ENCODE measurements around the gene HOXD8. TPM values are rescaled to one million over a fixed set of nuclear protein-coding genes. Genes with fewer than 3 reads are reported as not detected.
A peak's percentile ranks its signal among the peaks of the same experiment; 100 is the strongest.

HOXD8 gene
- total RNA-seq, 6 donors from 2014 or later = 0.43 to 2.3 (median 0.74) TPM; not detected in 1

DNA sequence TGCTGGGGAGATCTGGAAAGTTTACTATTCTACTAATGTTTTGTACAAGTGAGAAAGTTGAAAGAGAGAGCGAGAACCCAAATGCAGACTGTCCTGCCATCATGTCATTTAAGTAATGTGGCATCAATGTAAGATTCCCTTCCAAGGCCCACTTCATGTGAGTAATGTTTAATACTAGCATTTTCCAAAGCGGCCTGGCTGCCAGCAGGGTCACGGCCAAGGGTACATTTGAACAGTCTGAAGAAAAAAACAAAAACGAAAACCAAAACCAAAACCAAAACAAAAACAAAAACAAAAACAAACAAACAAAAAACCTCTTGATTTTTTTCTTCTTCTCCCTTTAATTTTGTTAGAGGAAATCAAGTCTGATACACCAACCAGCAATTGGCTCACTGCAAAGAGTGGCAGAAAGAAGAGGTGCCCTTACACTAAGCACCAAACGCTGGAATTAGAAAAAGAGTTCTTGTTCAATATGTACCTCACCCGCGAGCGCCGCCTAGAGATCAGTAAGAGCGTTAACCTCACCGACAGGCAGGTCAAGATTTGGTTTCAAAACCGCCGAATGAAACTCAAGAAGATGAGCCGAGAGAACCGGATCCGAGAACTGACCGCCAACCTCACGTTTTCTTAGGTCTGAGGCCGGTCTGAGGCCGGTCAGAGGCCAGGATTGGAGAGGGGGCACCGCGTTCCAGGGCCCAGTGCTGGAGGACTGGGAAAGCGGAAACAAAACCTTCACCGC, 10.7 kb upstream of the HOXD8 start:
- H3K27ac ChIP-seq = no peak overlapping the region

GRCh38 chr2:176120364-176121189, 8.9 kb upstream of the HOXD8 start:
- Histone ChIP-seq H3K4me3 (no peak overlapping the region), H3K4me1 (peaks cover 13 to 25% (median 21%) of the 10 kb centered on the region in 4 donors), H3K27ac (no peak overlapping the region), H3K9me3 (peaks cover 0 to 5% (median 0%) of the 10 kb centered on the region in 4 donors), H3K27me3 (peaks cover 3 to 97% (median 60%) of the 10 kb centered on the region in 4 donors), H3K36me3 (no peaks in the 10 kb centered on the region)
- no peak for DNase-seq
- no peak for TF ChIP-seq POLR2AphosphoS5 (IDR thresholded peaks at IDR 0.05)
- no peak for TF ChIP-seq POLR2A (IDR thresholded peaks at IDR 0.05)
- TF ChIP-seq EP300 (IDR thresholded peaks at IDR 0.05) = no peak
- no peak for TF ChIP-seq CTCF (IDR thresholded peaks at IDR 0.05)
- no peak for ATAC-seq (ENCODE audit: low FRiP score in 2 of 2)
- 12 to 14% methylated on average over 13 of the region's 13 CpGs for WGBS, 2 donors

More for the DNA sequence above, 10.7 kb upstream of the HOXD8 start:
- peaks cover 13 to 25% (median 20%) of the 10 kb centered on the region in 4 donors for H3K4me1 ChIP-seq
- no peak for TF ChIP-seq POLR2A (IDR thresholded peaks at IDR 0.05)
- TF ChIP-seq CTCF (IDR thresholded peaks at IDR 0.05) = peak in 1 of 6 experiments; percentile 3
- no peak for TF ChIP-seq POLR2AphosphoS5 (IDR thresholded peaks at IDR 0.05)
- TF ChIP-seq EP300 (IDR thresholded peaks at IDR 0.05) = no peak
- ATAC-seq (ENCODE audit: low FRiP score in 2 of 2) = no peak
- WGBS, 2 donors = 13 to 15% methylated on average over 22 to 24 of the region's 24 CpGs
- H3K4me3 ChIP-seq = no peak overlapping the region
- no peaks in the 10 kb centered on the region for H3K36me3 ChIP-seq
- no peak for DNase-seq
- peaks cover 3 to 93% (median 52%) of the 10 kb centered on the region in 4 donors for H3K27me3 ChIP-seq
- H3K9me3 ChIP-seq = peaks cover 0 to 5% (median 0%) of the 10 kb centered on the region in 4 donors

DNA sequence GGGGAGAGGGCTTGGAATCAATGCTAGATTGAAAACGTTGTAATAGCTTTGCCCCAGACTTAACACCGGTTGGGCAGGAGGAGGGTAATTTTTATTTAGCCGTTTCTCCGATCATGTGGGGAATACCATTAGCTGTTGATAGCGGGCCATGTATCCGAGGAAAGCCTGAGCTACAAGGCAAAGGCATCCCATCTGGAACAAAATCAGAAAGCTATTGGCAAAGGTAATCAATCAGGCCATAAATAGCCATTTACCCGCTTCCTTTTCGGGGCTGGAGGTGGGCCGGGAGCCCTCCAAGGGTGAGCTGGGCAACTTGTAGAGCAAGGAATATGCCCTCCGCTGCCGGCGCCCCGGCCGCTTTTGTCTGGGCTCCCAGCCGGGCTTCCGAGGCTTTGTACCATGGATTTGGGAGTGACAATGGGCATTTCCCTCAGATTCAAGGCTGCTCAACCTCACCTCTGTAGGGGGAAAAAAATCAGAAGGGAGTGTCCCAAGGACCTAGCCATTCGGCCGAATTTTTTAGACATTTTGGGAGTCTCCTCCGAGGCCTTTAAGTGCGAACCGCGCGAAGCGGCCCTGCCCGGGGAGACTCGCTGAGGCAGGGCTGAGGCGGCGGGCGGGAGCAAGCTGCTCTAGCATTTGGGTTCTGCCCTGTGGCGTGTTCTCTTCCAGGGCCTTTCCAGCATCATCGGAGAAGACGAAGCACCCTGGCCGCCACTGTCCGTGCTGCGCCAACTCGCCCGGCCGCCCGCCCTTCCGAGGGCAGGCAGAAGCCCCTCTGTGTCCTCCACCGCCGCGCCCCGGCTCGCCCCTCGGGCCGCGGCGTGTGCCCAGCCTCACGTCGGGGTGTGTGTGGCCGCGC, 8.1 kb upstream of the HOXD8 start:
- Histone ChIP-seq H3K27me3 (peaks cover 3 to 93% (median 56%) of the 10 kb centered on the region in 4 donors), H3K4me1 (peaks cover 13 to 25% (median 21%) of the 10 kb centered on the region in 4 donors), H3K9me3 (peaks cover 0 to 5% (median 0%) of the 10 kb centered on the region in 4 donors), H3K4me3 (no peak overlapping the region), H3K27ac (no peak overlapping the region), H3K36me3 (no peaks in the 10 kb centered on the region)
- DNase-seq = peak in 1 of 2 donors; percentile 81
- WGBS, 2 donors = 8 to 11% methylated on average over 24 to 53 of the region's 53 CpGs
- ATAC-seq (ENCODE audit: low FRiP score in 2 of 2) = no peak
- TF ChIP-seq CTCF (IDR thresholded peaks at IDR 0.05) (no peak), EP300 (IDR thresholded peaks at IDR 0.05) (no peak), POLR2A (IDR thresholded peaks at IDR 0.05) (no peak), POLR2AphosphoS5 (IDR thresholded peaks at IDR 0.05) (no peak)

- H3K27me3 ChIP-seq = peaks cover 3 to 87% (median 55%) of the 10 kb centered on the region in 4 donors
- TF ChIP-seq POLR2A (IDR thresholded peaks at IDR 0.05) (no peak), POLR2AphosphoS5 (IDR thresholded peaks at IDR 0.05) (no peak), CTCF (IDR thresholded peaks at IDR 0.05) (no peak), EP300 (IDR thresholded peaks at IDR 0.05) (no peak)
- H3K9me3 ChIP-seq = peaks cover 0 to 5% (median 0%) of the 10 kb centered on the region in 4 donors
- peak in 1 of 2 donors; percentile 14 for ATAC-seq (ENCODE audit: low FRiP score in 2 of 2)
- peak in 1 of 2 donors; percentile 75 for DNase-seq
- peak overlapping the region in 3 of 4 donors; percentile 5 to 40 (median 37) for H3K4me3 ChIP-seq
- H3K4me1 ChIP-seq = peaks cover 13 to 25% (median 21%) of the 10 kb centered on the region in 4 donors
- no peaks in the 10 kb centered on the region for H3K36me3 ChIP-seq
- WGBS, 2 donors = 9 to 13% methylated on average over 18 to 46 of the region's 47 CpGs
- H3K27ac ChIP-seq = no peak overlapping the region
Measured at GRCh38 chr2:176122052-176122682, 7.3 kb upstream of the HOXD8 start.

All from upper lobe of left lung (tissue), 6 donors.